K562 (cell line): ENCODE data around the gene RGS5. TPM values are rescaled to one million over a fixed set of nuclear protein-coding genes. Genes with fewer than 3 reads are reported as not detected.

Experiments
- ADNP ChIP-seq: fragments of 200-800 bp; sonication (Bioruptor generic); IDR thresholded peaks from 2 replicates; pipeline ENCODE4 v1.6.1; 2016; ENCODE audit warnings: missing genetic modification characterization, missing compliant biosample characterization
- CC2D1A ChIP-seq: fragments of 450-650 bp; IDR thresholded peaks from 2 replicates; pipeline ENCODE4 v1.6.1; 2017; ENCODE audit warnings: mild to moderate bottlenecking
- FOXJ2 ChIP-seq: fragments of 200-800 bp; sonication (Bioruptor generic); IDR thresholded peaks from 2 replicates; pipeline ENCODE4 v1.6.1; 2016; ENCODE audit warnings: missing genetic modification characterization, missing compliant biosample characterization
- SMAD3 ChIP-seq: fragments of 450-650 bp; formaldehyde crosslinking; conservative IDR thresholded peaks from 2 replicates; pipeline ENCODE4 v1.4.0; 2020; ENCODE audit warnings: mild to moderate bottlenecking
- ZKSCAN3 ChIP-seq: fragments of 250-450 bp; sonication (Bioruptor Pico); IDR thresholded peaks from 2 replicates; pipeline ENCODE4 v1.4.0; 2020
- ZNF232 ChIP-seq: sonication (generic); formaldehyde crosslinking; IDR thresholded peaks from 2 replicates; pipeline ENCODE4 v1.8.0; 2022; ENCODE audit warnings: mild to moderate bottlenecking, missing genetic modification reagents
- ZNF644 ChIP-seq: fragments of 200-800 bp; sonication (Bioruptor generic); IDR thresholded peaks from 2 replicates; pipeline ENCODE4 v1.6.1; 2016; ENCODE audit warnings: low read depth, missing genetic modification characterization, missing compliant biosample characterization
- ZNF717 ChIP-seq: fragments of 250-450 bp; sonication (Bioruptor Pico); IDR thresholded peaks from 2 replicates; pipeline ENCODE4 v1.5.0; 2021
- ZZZ3 ChIP-seq: fragments of 450-650 bp; IDR thresholded peaks from 2 replicates; pipeline ENCODE4 v1.6.1; 2016; ENCODE audit warnings: antibody characterized with exemption, mild to moderate bottlenecking, moderate library complexity
- polyA plus RNA-seq, 8 experiments: library from polyadenylated mRNA; depleted of rRNA in 4 of 8; stranded (reverse) in 5 of 8; unstranded in 3 of 8; fragments of >200 nt; fragmentation: Nextera tagmentation in 2 of 8; fragmentation: Illumina TruSeq in 1 of 8; extraction: Ambion mirVana in 2 of 8; extraction: Trizol in 1 of 8; gene quantifications; 2 replicates each; pipeline versions ENCODE4 v1.2.1 to v1.2.3, GENCODE V29; 2011 to 2014; ENCODE audit warnings: inconsistent platforms in 1 of 8, missing spikeins in 1 of 8
- total RNA-seq, 7 experiments: library from RNA; depleted of rRNA in 6 of 7; stranded (reverse); fragments of >200 nt in 6 of 7; fragmentation: Illumina TruSeq in 2 of 7; extraction: Trizol in 2 of 7; gene quantifications; 2 replicates each; pipeline versions ENCODE4 v1.2.1 to v1.2.3, GENCODE V29; 2011 to 2021; ENCODE audit warnings: low replicate concordance in 1 of 7
- TF ChIP-seq, protein P1 (sequence below): fragments of 450-650 bp; IDR thresholded peaks from 2 replicates; pipeline ENCODE4 v1.6.1; 2016; ENCODE audit warnings: missing biosample characterization, missing genetic modification characterization
- TF ChIP-seq, protein P2 (sequence below): sonication (generic); formaldehyde crosslinking; IDR thresholded peaks from 2 replicates; pipeline ENCODE4 v1.8.1; 2022; ENCODE audit warnings: missing genetic modification reagents
- TF ChIP-seq, protein P3 (sequence below): conservative IDR thresholded peaks from 2 replicates; pipeline ENCODE4 v1.6.1; 2011; ENCODE audit warnings: low read depth, mild to moderate bottlenecking, low read length; ENCODE audit not compliant: control insufficient read depth
- TF ChIP-seq, protein P4 (sequence below): fragments of 450-650 bp; IDR thresholded peaks from 2 replicates; pipeline ENCODE4 v1.6.1; 2016; ENCODE audit warnings: antibody characterized with exemption
- TF ChIP-seq, protein P5 (sequence below), 2 experiments: fragments of 450-650 bp; IDR thresholded peaks; 2 replicates each; pipeline ENCODE4 v1.6.1; 2018; ENCODE audit warnings: mild to moderate bottlenecking in 2 of 2, low read depth in 1 of 2; ENCODE audit not compliant: partially characterized antibody in 2 of 2
- TF ChIP-seq, protein P6 (sequence below): sonication (generic); formaldehyde crosslinking; IDR thresholded peaks from 2 replicates; pipeline ENCODE4 v1.8.0; 2022; ENCODE audit warnings: missing genetic modification reagents, mild to moderate bottlenecking, borderline replicate concordance
- TF ChIP-seq, protein P7 (sequence below): sonication (generic); formaldehyde crosslinking; IDR thresholded peaks from 2 replicates; pipeline ENCODE4 v1.9.0; 2022; ENCODE audit warnings: mild to moderate bottlenecking, missing genetic modification reagents

The RGS5 gene
- total and polyA plus RNA-seq, 9 of the 15 experiments (the other 6 are each of a cell fraction or from before 2014, with no cell fraction given), result 0.71 to 5.3 (median 2.4) TPM

DNA sequence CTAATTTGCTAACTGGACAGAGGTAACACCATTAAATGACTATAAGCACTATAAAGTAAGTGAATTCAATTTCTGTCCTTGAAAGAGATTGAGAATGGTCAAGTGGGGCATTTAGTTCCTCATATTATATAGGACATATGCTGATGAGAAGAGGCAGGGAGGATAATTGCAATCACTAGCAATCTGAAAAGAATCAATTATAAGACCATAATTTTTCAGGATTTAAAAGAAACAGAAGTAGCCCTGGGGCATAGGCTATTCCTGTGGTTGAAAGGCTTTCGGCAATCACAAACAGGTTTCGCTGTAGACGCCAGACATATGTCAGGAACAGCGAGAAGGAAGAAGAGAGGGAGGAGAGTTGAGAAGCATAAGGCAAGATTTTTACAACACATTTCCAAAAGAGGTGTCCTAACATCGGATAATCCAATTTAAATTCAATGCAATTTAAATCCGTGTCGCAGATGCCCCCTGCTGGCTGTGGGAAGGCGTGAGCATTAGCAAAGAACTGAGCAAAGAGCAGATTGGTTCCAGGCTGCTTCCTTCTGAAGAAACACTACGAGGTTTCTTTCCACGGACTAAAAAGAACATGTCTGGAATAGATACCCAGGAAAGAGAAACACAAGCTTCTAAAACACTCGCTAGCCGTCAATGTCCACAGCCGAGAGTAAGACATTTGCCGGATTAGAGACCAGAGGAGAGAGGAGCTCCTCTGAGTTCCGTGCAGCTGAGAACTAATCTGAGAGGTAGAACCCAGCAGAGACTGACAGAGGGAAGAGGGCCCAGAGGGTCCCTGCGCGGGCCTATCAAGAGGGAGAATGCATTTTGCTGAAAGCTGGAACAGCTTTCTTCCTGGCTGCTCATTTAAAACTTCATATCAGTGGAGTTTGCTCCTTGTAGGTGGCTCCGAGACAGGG lies 27.9 kb downstream of the RGS5 start (continued):
- TF ChIP-seq, protein P1, sequence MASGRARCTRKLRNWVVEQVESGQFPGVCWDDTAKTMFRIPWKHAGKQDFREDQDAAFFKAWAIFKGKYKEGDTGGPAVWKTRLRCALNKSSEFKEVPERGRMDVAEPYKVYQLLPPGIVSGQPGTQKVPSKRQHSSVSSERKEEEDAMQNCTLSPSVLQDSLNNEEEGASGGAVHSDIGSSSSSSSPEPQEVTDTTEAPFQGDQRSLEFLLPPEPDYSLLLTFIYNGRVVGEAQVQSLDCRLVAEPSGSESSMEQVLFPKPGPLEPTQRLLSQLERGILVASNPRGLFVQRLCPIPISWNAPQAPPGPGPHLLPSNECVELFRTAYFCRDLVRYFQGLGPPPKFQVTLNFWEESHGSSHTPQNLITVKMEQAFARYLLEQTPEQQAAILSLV (tag), result no peak
- TF ChIP-seq, protein P2, sequence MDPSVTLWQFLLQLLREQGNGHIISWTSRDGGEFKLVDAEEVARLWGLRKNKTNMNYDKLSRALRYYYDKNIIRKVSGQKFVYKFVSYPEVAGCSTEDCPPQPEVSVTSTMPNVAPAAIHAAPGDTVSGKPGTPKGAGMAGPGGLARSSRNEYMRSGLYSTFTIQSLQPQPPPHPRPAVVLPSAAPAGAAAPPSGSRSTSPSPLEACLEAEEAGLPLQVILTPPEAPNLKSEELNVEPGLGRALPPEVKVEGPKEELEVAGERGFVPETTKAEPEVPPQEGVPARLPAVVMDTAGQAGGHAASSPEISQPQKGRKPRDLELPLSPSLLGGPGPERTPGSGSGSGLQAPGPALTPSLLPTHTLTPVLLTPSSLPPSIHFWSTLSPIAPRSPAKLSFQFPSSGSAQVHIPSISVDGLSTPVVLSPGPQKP (CRISPR knock-in tag), result no peak
- TF ChIP-seq, protein P3, sequence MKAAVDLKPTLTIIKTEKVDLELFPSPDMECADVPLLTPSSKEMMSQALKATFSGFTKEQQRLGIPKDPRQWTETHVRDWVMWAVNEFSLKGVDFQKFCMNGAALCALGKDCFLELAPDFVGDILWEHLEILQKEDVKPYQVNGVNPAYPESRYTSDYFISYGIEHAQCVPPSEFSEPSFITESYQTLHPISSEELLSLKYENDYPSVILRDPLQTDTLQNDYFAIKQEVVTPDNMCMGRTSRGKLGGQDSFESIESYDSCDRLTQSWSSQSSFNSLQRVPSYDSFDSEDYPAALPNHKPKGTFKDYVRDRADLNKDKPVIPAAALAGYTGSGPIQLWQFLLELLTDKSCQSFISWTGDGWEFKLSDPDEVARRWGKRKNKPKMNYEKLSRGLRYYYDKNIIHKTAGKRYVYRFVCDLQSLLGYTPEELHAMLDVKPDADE, result no peak
- no peak for TF ChIP-seq CC2D1A
- TF ChIP-seq, protein P4, sequence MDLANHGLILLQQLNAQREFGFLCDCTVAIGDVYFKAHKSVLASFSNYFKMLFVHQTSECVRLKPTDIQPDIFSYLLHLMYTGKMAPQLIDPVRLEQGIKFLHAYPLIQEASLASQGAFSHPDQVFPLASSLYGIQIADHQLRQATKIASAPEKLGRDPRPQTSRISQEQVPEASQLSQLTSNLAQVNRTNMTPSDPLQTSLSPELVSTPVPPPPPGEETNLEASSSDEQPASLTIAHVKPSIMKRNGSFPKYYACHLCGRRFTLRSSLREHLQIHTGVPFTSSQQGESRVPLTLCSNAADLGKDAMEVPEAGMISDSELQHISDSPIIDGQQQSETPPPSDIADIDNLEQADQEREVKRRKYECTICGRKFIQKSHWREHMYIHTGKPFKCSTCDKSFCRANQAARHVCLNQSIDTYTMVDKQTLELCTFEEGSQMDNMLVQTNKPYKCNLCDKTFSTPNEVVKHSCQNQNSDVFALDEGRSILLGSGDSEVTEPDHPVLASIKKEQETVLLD, result no peak
- TF ChIP-seq ADNP (tag), result no peak
- no peak for TF ChIP-seq ZKSCAN3 (CRISPR knock-in tag)
- no peak for TF ChIP-seq ZZZ3
- no peak for TF ChIP-seq SMAD3 (CRISPR knock-in tag)
- no peak for TF ChIP-seq ZNF232
- no peak for TF ChIP-seq ZNF644 (tag)
- no peak for TF ChIP-seq ZNF717 (CRISPR knock-in tag)
- TF ChIP-seq, protein P5, sequence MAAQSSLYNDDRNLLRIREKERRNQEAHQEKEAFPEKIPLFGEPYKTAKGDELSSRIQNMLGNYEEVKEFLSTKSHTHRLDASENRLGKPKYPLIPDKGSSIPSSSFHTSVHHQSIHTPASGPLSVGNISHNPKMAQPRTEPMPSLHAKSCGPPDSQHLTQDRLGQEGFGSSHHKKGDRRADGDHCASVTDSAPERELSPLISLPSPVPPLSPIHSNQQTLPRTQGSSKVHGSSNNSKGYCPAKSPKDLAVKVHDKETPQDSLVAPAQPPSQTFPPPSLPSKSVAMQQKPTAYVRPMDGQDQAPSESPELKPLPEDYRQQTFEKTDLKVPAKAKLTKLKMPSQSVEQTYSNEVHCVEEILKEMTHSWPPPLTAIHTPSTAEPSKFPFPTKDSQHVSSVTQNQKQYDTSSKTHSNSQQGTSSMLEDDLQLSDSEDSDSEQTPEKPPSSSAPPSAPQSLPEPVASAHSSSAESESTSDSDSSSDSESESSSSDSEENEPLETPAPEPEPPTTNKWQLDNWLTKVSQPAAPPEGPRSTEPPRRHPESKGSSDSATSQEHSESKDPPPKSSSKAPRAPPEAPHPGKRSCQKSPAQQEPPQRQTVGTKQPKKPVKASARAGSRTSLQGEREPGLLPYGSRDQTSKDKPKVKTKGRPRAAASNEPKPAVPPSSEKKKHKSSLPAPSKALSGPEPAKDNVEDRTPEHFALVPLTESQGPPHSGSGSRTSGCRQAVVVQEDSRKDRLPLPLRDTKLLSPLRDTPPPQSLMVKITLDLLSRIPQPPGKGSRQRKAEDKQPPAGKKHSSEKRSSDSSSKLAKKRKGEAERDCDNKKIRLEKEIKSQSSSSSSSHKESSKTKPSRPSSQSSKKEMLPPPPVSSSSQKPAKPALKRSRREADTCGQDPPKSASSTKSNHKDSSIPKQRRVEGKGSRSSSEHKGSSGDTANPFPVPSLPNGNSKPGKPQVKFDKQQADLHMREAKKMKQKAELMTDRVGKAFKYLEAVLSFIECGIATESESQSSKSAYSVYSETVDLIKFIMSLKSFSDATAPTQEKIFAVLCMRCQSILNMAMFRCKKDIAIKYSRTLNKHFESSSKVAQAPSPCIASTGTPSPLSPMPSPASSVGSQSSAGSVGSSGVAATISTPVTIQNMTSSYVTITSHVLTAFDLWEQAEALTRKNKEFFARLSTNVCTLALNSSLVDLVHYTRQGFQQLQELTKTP (IDR thresholded peaks at IDR 0.05; ENCODE audit: low read depth in 1 of 2, partially characterized antibody in 2 of 2), result no peak
- TF ChIP-seq, protein P6, sequence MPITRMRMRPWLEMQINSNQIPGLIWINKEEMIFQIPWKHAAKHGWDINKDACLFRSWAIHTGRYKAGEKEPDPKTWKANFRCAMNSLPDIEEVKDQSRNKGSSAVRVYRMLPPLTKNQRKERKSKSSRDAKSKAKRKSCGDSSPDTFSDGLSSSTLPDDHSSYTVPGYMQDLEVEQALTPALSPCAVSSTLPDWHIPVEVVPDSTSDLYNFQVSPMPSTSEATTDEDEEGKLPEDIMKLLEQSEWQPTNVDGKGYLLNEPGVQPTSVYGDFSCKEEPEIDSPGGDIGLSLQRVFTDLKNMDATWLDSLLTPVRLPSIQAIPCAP (CRISPR knock-in tag), result no peak
- no peak for TF ChIP-seq FOXJ2
- TF ChIP-seq, protein P7, sequence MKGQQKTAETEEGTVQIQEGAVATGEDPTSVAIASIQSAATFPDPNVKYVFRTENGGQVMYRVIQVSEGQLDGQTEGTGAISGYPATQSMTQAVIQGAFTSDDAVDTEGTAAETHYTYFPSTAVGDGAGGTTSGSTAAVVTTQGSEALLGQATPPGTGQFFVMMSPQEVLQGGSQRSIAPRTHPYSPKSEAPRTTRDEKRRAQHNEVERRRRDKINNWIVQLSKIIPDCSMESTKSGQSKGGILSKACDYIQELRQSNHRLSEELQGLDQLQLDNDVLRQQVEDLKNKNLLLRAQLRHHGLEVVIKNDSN (CRISPR knock-in tag), result no peak
